Liver (tissue), 9 donors: ENCODE data around the gene HOXA4. TPM values are rescaled to one million over a fixed set of nuclear protein-coding genes. Genes with fewer than 3 reads are reported as not detected.

Experiments
- DNase-seq: peaks from one replicate; pipeline ENCODE4 v3.0.0-alpha.2; 2017; ENCODE audit warnings: low spot score
- H3K27ac ChIP-seq, 2 donors: one replicate each; pipeline ENCODE4 v1.7.0; 2013; ENCODE audit warnings: inconsistent platforms in 2 of 2, low read length in 2 of 2, control low read depth in 1 of 2, low read depth in 1 of 2, mild to moderate bottlenecking in 1 of 2
- H3K27me3 ChIP-seq, 4 donors: one replicate each; pipeline versions ENCODE4 v1.6.1 to v1.7.0; 2013; ENCODE audit warnings: low read length in 3 of 4, inconsistent platforms in 1 of 4, mild to moderate bottlenecking in 1 of 4, moderate library complexity in 1 of 4; ENCODE audit not compliant: control insufficient read depth in 4 of 4, insufficient read depth in 4 of 4
- H3K36me3 ChIP-seq, 4 donors: one replicate each; pipeline versions ENCODE4 v1.6.1 to v1.7.0; 2013; ENCODE audit warnings: low read length in 3 of 4, mild to moderate bottlenecking in 3 of 4, low read depth in 1 of 4, moderate library complexity in 1 of 4; ENCODE audit not compliant: control insufficient read depth in 4 of 4, insufficient read depth in 3 of 4
- H3K4me1 ChIP-seq, 4 donors: one replicate each; pipeline versions ENCODE4 v1.6.1 to v1.7.0; 2013; ENCODE audit warnings: low read length in 3 of 4, mild to moderate bottlenecking in 3 of 4, moderate library complexity in 1 of 4; ENCODE audit not compliant: control insufficient read depth in 4 of 4, insufficient read depth in 4 of 4
- H3K4me3 ChIP-seq, 3 donors: one replicate each; pipeline versions ENCODE4 v1.6.1 to v1.7.0; 2013; ENCODE audit warnings: low read length in 3 of 3, control low read depth in 1 of 3, low read depth in 1 of 3, mild to moderate bottlenecking in 1 of 3
- H3K9ac ChIP-seq, 2 donors: one replicate each; pipeline ENCODE4 v1.7.0; 2013; ENCODE audit warnings: low read length in 2 of 2, mild to moderate bottlenecking in 2 of 2, moderate library complexity in 2 of 2, control low read depth in 1 of 2, low read depth in 1 of 2
- H3K9me3 ChIP-seq, 4 donors: one replicate each; pipeline versions ENCODE4 v1.6.1 to v1.7.0; 2013; ENCODE audit warnings: low read length in 3 of 4; ENCODE audit not compliant: control insufficient read depth in 4 of 4
- CTCF ChIP-seq: fragments of 150-350 bp; IDR thresholded peaks from 2 replicates; pipeline ENCODE4 v1.5.1; 2017; ENCODE audit warnings: improper control_type of control experiment, low read depth, low read length; ENCODE audit not compliant: missing input control
- FOXA2 ChIP-seq: IDR thresholded peaks from 2 replicates; pipeline ENCODE4 v1.6.1; 2016; ENCODE audit warnings: antibody characterized with exemption
- HNF4G ChIP-seq: IDR thresholded peaks from 2 replicates; pipeline ENCODE4 v1.6.1; 2016; ENCODE audit warnings: antibody characterized with exemption
- JUND ChIP-seq, 2 donors: IDR thresholded peaks; 2 replicates each; pipeline ENCODE4 v1.6.1; 2016; ENCODE audit warnings: antibody characterized with exemption in 2 of 2
- MAX ChIP-seq: IDR thresholded peaks from 2 replicates; pipeline ENCODE4 v1.6.1; 2016; ENCODE audit warnings: antibody characterized with exemption
- NR2F2 ChIP-seq: IDR thresholded peaks from 2 replicates; pipeline ENCODE4 v1.6.1; 2016; ENCODE audit warnings: antibody characterized with exemption
- RAD21 ChIP-seq, 2 donors: IDR thresholded peaks; 2 replicates each; pipeline ENCODE4 v1.6.1; 2016; ENCODE audit warnings: antibody characterized with exemption in 2 of 2, mild to moderate bottlenecking in 2 of 2
- REST ChIP-seq: IDR thresholded peaks from 2 replicates; pipeline ENCODE4 v1.6.1; 2016; ENCODE audit warnings: antibody characterized with exemption, mild to moderate bottlenecking
- SP1 ChIP-seq: IDR thresholded peaks from 2 replicates; pipeline ENCODE4 v1.6.1; 2018; ENCODE audit warnings: antibody characterized with exemption, mild to moderate bottlenecking
- TAF1 ChIP-seq: conservative IDR thresholded peaks from 2 replicates; pipeline ENCODE4 v1.6.1; 2016; ENCODE audit warnings: antibody characterized with exemption, mild to moderate bottlenecking
- YY1 ChIP-seq: IDR thresholded peaks from 2 replicates; pipeline ENCODE4 v1.6.1; 2016; ENCODE audit warnings: antibody characterized with exemption, mild to moderate bottlenecking
- ZBTB33 ChIP-seq: IDR thresholded peaks from 2 replicates; pipeline ENCODE4 v1.6.1; 2016; ENCODE audit warnings: antibody characterized with exemption
- WGBS: extraction: QIAGEN DNeasy Blood & Tissue Kit; methylation state at CpG from one replicate; pipeline ENCODE4 v1.1.7; 2013; 5-methylcytosine and 5-hydroxymethylcytosine counted together
- polyA plus RNA-seq, 2 donors: library from polyadenylated mRNA; stranded (reverse) in 1 of 2; unstranded in 1 of 2; fragments of 200-250 nt in 1 of 2; fragments of >200 nt in 1 of 2; fragmentation: Nextera tagmentation in 1 of 2; extraction: Ambion mirVana in 1 of 2; gene quantifications; one replicate each; pipeline versions ENCODE4 v1.2.1 to v1.2.3, GENCODE V29; 2013 to 2015
- total RNA-seq, 2 donors: library from RNA; depleted of rRNA; stranded (reverse); fragments of >200 nt; gene quantifications; one replicate each; pipeline ENCODE4 v1.2.3, GENCODE V29; 2014
- donor health status: healthy.
- donor health status: healthy.
- donor health status: healthy.
- donor health status: healthy.
- donor health status: healthy.

Gene HOXA4
- total and polyA plus RNA-seq, 4 donors, result 0.17 to 1.1 (median 0.30) TPM

GRCh38 chr7:27156916-27157701 is 26.6 kb upstream of the HOXA4 start:
- no peak overlapping the region for H3K4me3 ChIP-seq
- peaks cover 18 to 56% (median 36%) of the 10 kb centered on the region in 4 donors for H3K27me3 ChIP-seq
- 9% methylated on average over 30 of the region's 30 CpGs for WGBS
- no peak for DNase-seq
- H3K9me3 ChIP-seq, result peaks cover 0 to 5% (median 0%) of the 10 kb centered on the region in 4 donors
- H3K36me3 ChIP-seq, result no peaks in the 10 kb centered on the region
- H3K27ac ChIP-seq, result no peak overlapping the region
- no peak for TF ChIP-seq YY1
- no peak for TF ChIP-seq MAX
- TF ChIP-seq SP1, result no peak
- no peak for TF ChIP-seq HNF4G
- TF ChIP-seq RAD21 (IDR thresholded peaks at IDR 0.05), result no peak
- H3K9ac ChIP-seq, result no peak overlapping the region
- peaks cover 16 to 34% (median 19%) of the 10 kb centered on the region in 4 donors for H3K4me1 ChIP-seq

GRCh38 chr7:27156508-27156898 is 25.9 kb upstream of the HOXA4 start, which contains the start of gene HOXA7:
HOXA7 (minus strand) TSS chr7:27156675; CDS start chr7:27156545, 130 bp downstream.
- Histone ChIP-seq H3K27ac (no peak within 1 kb of the TSS), H3K27me3 (peaks cover 15 to 53% (median 39%) of the 10 kb centered on the region in 4 donors), H3K4me1 (peaks cover 16 to 38% (median 20%) of the 10 kb centered on the region in 4 donors), H3K9me3 (peaks cover 0 to 5% (median 0%) of the 10 kb centered on the region in 4 donors), H3K9ac (no peak within 1 kb of the TSS), H3K4me3 (no peak within 1 kb of the TSS), H3K36me3 (no peaks in the 10 kb centered on the region)
- DNase-seq, result no peak
- WGBS, result 5% methylated on average over 33 of the region's 33 CpGs
- no peak for TF ChIP-seq MAX
- TF ChIP-seq REST, result no peak
- no peak for TF ChIP-seq CTCF
- TF ChIP-seq RAD21 (IDR thresholded peaks at IDR 0.05), result no peak
- no peak for TF ChIP-seq TAF1
- no peak for TF ChIP-seq HNF4G
- TF ChIP-seq FOXA2, result no peak
- no peak for TF ChIP-seq NR2F2
- no peak for TF ChIP-seq ZBTB33
- TF ChIP-seq JUND (IDR thresholded peaks at IDR 0.05), result no peak
